ENCODE data around the gene TBC1D22A. TPM values are rescaled to one million over a fixed set of nuclear protein-coding genes. Genes with fewer than 3 reads are reported as not detected.

Gene TBC1D22A
- total and polyA plus RNA-seq, 9 of the 15 experiments (the other 6 are each of a cell fraction or from before 2014, with no cell fraction given), result 0.20 to 11.5 (median 5.2) TPM

DNA sequence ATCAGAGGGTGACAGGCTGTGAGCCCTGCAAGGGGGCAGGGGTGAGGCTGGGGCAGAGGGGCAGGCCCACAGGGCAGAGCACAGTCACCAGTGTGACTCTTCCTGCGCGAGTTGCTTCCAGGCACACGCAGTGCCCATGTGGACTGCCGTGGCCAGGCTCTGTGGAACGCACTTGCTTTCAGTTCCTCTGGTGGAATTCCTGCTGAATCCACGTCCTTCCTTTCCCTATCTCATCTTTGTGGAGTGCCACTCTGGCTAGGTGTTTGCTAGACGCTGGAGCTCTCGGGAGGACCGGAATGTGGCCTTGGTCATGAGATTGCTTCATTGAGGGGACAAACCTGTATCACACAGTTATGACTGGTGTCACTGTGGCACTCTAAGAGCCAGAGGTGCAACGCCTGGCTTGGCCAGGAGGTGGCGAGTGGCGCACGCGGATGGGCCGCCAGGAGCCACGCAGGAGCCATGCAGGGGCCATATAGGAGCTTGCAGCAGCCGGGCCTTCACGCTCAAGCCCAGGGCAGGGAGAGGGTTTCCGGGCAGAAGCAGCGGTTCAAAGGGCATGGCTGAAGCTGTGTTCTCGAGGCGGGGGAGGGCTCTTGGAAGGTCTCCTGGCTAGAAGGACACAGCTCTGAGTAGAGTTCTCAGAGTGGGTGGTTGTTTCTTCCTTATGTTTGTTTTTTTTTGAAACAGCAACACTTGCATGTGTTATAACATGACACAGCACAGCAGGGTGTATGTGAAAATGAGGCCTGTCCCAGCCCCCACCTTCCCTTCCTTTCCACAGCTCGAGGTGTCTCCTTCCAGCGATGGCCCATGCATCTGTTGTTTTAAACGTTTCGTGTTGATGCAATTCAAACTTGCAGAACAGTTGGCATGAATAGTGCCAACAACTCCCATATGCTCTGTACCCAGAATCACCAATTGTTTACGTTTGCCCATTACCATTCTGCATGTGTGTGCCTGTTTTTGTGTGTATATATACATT is 36.2 kb downstream of the TBC1D22A start (continued):
- TF ChIP-seq, protein P1, sequence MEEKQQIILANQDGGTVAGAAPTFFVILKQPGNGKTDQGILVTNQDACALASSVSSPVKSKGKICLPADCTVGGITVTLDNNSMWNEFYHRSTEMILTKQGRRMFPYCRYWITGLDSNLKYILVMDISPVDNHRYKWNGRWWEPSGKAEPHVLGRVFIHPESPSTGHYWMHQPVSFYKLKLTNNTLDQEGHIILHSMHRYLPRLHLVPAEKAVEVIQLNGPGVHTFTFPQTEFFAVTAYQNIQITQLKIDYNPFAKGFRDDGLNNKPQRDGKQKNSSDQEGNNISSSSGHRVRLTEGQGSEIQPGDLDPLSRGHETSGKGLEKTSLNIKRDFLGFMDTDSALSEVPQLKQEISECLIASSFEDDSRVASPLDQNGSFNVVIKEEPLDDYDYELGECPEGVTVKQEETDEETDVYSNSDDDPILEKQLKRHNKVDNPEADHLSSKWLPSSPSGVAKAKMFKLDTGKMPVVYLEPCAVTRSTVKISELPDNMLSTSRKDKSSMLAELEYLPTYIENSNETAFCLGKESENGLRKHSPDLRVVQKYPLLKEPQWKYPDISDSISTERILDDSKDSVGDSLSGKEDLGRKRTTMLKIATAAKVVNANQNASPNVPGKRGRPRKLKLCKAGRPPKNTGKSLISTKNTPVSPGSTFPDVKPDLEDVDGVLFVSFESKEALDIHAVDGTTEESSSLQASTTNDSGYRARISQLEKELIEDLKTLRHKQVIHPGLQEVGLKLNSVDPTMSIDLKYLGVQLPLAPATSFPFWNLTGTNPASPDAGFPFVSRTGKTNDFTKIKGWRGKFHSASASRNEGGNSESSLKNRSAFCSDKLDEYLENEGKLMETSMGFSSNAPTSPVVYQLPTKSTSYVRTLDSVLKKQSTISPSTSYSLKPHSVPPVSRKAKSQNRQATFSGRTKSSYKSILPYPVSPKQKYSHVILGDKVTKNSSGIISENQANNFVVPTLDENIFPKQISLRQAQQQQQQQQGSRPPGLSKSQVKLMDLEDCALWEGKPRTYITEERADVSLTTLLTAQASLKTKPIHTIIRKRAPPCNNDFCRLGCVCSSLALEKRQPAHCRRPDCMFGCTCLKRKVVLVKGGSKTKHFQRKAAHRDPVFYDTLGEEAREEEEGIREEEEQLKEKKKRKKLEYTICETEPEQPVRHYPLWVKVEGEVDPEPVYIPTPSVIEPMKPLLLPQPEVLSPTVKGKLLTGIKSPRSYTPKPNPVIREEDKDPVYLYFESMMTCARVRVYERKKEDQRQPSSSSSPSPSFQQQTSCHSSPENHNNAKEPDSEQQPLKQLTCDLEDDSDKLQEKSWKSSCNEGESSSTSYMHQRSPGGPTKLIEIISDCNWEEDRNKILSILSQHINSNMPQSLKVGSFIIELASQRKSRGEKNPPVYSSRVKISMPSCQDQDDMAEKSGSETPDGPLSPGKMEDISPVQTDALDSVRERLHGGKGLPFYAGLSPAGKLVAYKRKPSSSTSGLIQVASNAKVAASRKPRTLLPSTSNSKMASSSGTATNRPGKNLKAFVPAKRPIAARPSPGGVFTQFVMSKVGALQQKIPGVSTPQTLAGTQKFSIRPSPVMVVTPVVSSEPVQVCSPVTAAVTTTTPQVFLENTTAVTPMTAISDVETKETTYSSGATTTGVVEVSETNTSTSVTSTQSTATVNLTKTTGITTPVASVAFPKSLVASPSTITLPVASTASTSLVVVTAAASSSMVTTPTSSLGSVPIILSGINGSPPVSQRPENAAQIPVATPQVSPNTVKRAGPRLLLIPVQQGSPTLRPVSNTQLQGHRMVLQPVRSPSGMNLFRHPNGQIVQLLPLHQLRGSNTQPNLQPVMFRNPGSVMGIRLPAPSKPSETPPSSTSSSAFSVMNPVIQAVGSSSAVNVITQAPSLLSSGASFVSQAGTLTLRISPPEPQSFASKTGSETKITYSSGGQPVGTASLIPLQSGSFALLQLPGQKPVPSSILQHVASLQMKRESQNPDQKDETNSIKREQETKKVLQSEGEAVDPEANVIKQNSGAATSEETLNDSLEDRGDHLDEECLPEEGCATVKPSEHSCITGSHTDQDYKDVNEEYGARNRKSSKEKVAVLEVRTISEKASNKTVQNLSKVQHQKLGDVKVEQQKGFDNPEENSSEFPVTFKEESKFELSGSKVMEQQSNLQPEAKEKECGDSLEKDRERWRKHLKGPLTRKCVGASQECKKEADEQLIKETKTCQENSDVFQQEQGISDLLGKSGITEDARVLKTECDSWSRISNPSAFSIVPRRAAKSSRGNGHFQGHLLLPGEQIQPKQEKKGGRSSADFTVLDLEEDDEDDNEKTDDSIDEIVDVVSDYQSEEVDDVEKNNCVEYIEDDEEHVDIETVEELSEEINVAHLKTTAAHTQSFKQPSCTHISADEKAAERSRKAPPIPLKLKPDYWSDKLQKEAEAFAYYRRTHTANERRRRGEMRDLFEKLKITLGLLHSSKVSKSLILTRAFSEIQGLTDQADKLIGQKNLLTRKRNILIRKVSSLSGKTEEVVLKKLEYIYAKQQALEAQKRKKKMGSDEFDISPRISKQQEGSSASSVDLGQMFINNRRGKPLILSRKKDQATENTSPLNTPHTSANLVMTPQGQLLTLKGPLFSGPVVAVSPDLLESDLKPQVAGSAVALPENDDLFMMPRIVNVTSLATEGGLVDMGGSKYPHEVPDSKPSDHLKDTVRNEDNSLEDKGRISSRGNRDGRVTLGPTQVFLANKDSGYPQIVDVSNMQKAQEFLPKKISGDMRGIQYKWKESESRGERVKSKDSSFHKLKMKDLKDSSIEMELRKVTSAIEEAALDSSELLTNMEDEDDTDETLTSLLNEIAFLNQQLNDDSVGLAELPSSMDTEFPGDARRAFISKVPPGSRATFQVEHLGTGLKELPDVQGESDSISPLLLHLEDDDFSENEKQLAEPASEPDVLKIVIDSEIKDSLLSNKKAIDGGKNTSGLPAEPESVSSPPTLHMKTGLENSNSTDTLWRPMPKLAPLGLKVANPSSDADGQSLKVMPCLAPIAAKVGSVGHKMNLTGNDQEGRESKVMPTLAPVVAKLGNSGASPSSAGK (IDR thresholded peaks at IDR 0.05), result no peak
- no peak for TF ChIP-seq POLR2G (IDR thresholded peaks at IDR 0.05; ENCODE audit: low read depth, low read length)
- no peak for TF ChIP-seq TEAD1 (CRISPR knock-in tag; IDR thresholded peaks at IDR 0.05)
- TF ChIP-seq NR1H2 (CRISPR knock-in tag; IDR thresholded peaks at IDR 0.05), result no peak
- TF ChIP-seq CHD2 (IDR thresholded peaks at IDR 0.05; ENCODE audit: low read depth, low read length), result no peak
- TF ChIP-seq MECOM (CRISPR knock-in tag; IDR thresholded peaks at IDR 0.05), result no peak
- TF ChIP-seq, protein P2, sequence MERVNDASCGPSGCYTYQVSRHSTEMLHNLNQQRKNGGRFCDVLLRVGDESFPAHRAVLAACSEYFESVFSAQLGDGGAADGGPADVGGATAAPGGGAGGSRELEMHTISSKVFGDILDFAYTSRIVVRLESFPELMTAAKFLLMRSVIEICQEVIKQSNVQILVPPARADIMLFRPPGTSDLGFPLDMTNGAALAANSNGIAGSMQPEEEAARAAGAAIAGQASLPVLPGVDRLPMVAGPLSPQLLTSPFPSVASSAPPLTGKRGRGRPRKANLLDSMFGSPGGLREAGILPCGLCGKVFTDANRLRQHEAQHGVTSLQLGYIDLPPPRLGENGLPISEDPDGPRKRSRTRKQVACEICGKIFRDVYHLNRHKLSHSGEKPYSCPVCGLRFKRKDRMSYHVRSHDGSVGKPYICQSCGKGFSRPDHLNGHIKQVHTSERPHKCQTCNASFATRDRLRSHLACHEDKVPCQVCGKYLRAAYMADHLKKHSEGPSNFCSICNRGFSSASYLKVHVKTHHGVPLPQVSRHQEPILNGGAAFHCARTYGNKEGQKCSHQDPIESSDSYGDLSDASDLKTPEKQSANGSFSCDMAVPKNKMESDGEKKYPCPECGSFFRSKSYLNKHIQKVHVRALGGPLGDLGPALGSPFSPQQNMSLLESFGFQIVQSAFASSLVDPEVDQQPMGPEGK (CRISPR knock-in tag; IDR thresholded peaks at IDR 0.05; ENCODE audit: borderline replicate concordance), result no peak
- TF ChIP-seq, protein P3, sequence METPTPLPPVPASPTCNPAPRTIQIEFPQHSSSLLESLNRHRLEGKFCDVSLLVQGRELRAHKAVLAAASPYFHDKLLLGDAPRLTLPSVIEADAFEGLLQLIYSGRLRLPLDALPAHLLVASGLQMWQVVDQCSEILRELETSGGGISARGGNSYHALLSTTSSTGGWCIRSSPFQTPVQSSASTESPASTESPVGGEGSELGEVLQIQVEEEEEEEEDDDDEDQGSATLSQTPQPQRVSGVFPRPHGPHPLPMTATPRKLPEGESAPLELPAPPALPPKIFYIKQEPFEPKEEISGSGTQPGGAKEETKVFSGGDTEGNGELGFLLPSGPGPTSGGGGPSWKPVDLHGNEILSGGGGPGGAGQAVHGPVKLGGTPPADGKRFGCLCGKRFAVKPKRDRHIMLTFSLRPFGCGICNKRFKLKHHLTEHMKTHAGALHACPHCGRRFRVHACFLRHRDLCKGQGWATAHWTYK (CRISPR knock-in tag; IDR thresholded peaks at IDR 0.05), result no peak

All from K562 (cell line).